ENCODE results near the gene IL22RA1. TPM values are rescaled to one million over a fixed set of nuclear protein-coding genes. Genes with fewer than 3 reads are reported as not detected.

The IL22RA1 gene
- polyA plus RNA-seq, 1 donor from 2014 or later = not detected

DNA sequence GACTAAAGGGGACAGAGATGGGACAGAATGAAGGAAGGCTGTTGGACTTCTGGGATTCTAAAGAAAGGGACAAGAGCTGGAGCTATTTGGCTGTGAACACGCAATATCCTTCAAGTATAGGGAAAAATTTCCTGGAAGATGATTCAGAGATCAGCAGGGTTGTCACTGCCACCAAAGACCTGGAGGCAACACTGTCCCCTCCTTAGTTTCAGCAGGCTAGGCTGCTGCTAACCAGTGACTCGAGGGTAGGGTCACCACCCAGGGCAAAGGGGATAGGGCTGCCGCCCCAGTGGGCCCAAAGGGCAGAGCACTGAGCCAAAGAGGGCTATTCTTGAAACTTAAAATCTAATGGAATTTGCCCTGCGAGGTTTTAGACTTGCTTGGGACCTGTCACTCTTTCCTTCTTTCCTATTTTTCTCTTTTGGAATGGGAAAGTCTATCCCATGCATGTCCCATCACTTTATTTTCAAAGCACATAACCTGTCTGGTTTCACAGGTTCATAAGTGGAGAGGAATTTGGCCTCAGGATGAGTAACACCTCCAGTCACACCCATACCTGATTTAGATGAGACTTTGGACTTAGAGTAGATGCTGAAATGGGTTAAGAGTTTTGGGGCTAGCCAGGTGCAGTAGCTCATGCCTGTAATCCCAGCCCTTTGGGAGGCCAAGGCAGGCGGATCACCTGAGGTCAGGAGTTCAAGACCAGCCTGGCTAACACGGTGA lies 32.3 kb upstream of the IL22RA1 start:
- Histone ChIP-seq H3K27me3 (ENCODE audit: insufficient read depth, low read depth, low read length) (no peaks in the 10 kb centered on the region), H3K79me2 (replicated peaks; ENCODE audit: insufficient read depth, low read length) (no peaks in the 10 kb centered on the region), H3K9ac (ENCODE audit: low read length) (no peak overlapping the region), H3K27ac (ENCODE audit: low read length) (no peak overlapping the region), H3F3A (ENCODE audit: insufficient read depth, low read length, poor library complexity, severe bottlenecking) (no peaks in the 10 kb centered on the region), H4K20me1 (ENCODE audit: insufficient read depth) (no peaks in the 10 kb centered on the region), H2AFZ (ENCODE audit: low read depth, low read length) (no peak overlapping the region), H3K4me3 (ENCODE audit: low read length) (no peak overlapping the region), H3K4me2 (ENCODE audit: low read length) (no peak overlapping the region), H3K9me2 (ENCODE audit: insufficient read depth, low read length) (no peaks in the 10 kb centered on the region), H3K9me3 (ENCODE audit: low read length) (peaks cover 3% of the 10 kb centered on the region), H3K36me3 (ENCODE audit: insufficient read depth, low read length) (no peaks in the 10 kb centered on the region)
- TF ChIP-seq EP300 (conservative IDR thresholded peaks at IDR 0.05; ENCODE audit: poor library complexity, severe bottlenecking) (no peak), MXI1 (conservative IDR thresholded peaks at IDR 0.05; ENCODE audit: poor library complexity, severe bottlenecking) (no peak), POLR2AphosphoS5 (IDR thresholded peaks at IDR 0.05) (no peak), TAF1 (IDR thresholded peaks at IDR 0.05; ENCODE audit: low read depth) (no peak), RAD21 (conservative IDR thresholded peaks at IDR 0.05) (no peak), EZH2 (IDR thresholded peaks at IDR 0.05; ENCODE audit: borderline replicate concordance, insufficient read depth, low read length, poor library complexity, severe bottlenecking) (no peak), SMC3 (conservative IDR thresholded peaks at IDR 0.05; ENCODE audit: poor library complexity) (no peak)
- TF ChIP-seq, protein P1, sequence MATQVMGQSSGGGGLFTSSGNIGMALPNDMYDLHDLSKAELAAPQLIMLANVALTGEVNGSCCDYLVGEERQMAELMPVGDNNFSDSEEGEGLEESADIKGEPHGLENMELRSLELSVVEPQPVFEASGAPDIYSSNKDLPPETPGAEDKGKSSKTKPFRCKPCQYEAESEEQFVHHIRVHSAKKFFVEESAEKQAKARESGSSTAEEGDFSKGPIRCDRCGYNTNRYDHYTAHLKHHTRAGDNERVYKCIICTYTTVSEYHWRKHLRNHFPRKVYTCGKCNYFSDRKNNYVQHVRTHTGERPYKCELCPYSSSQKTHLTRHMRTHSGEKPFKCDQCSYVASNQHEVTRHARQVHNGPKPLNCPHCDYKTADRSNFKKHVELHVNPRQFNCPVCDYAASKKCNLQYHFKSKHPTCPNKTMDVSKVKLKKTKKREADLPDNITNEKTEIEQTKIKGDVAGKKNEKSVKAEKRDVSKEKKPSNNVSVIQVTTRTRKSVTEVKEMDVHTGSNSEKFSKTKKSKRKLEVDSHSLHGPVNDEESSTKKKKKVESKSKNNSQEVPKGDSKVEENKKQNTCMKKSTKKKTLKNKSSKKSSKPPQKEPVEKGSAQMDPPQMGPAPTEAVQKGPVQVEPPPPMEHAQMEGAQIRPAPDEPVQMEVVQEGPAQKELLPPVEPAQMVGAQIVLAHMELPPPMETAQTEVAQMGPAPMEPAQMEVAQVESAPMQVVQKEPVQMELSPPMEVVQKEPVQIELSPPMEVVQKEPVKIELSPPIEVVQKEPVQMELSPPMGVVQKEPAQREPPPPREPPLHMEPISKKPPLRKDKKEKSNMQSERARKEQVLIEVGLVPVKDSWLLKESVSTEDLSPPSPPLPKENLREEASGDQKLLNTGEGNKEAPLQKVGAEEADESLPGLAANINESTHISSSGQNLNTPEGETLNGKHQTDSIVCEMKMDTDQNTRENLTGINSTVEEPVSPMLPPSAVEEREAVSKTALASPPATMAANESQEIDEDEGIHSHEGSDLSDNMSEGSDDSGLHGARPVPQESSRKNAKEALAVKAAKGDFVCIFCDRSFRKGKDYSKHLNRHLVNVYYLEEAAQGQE (IDR thresholded peaks at IDR 0.05; ENCODE audit: borderline replicate concordance) = no peak
- TF ChIP-seq, protein P2, sequence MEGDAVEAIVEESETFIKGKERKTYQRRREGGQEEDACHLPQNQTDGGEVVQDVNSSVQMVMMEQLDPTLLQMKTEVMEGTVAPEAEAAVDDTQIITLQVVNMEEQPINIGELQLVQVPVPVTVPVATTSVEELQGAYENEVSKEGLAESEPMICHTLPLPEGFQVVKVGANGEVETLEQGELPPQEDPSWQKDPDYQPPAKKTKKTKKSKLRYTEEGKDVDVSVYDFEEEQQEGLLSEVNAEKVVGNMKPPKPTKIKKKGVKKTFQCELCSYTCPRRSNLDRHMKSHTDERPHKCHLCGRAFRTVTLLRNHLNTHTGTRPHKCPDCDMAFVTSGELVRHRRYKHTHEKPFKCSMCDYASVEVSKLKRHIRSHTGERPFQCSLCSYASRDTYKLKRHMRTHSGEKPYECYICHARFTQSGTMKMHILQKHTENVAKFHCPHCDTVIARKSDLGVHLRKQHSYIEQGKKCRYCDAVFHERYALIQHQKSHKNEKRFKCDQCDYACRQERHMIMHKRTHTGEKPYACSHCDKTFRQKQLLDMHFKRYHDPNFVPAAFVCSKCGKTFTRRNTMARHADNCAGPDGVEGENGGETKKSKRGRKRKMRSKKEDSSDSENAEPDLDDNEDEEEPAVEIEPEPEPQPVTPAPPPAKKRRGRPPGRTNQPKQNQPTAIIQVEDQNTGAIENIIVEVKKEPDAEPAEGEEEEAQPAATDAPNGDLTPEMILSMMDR (IDR thresholded peaks at IDR 0.05; ENCODE audit: poor library complexity, severe bottlenecking) = no peak

DNA sequence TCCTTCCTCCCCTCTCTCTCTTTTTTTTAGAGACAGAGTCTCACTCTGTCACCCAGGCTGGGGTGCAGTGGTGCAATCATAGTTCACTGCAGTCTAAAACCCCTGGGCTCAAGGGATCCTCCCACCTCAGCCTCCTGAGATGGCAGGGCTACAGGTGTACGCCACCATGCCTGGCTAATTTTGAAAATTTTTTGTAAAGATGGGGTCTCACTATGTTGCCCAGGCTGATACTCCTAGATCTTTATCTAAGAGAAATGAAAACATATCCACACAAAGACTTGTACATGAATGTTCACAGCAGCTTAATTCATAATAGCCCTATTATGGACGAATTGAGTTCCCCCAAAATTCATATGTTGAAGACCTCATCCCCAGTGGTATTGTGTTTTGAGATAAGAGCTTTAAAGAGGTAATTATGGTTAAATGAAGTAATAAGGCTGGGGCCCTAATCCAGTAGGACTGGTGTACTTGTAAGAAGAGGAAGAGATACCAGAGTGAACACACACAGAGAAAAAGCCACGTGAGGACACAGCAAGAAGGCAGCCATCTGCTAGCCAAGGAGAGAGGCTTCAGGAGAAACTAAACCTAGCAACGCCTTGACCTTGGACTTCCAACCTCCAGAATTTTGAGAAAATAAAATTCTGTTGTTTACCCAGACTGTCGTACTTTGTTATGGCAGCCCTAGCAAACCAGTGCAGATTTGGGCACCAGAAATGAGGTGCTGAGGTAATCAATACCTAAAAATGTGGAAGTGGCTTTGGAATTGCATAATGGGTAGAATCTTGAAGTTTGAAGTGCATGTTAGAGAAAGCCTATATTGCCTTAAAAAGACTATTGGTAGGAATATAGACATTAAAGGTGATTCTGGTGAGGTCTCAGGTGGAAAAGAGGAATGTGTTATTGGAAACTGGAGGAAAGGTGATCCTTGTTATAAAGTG lies 31.0 kb upstream of the IL22RA1 start:
- no peaks in the 10 kb centered on the region for H3K9me2 ChIP-seq (ENCODE audit: insufficient read depth, low read length)
- no peaks in the 10 kb centered on the region for H4K20me1 ChIP-seq (ENCODE audit: insufficient read depth)
- H3K9ac ChIP-seq (ENCODE audit: low read length) = no peak overlapping the region
- H3K36me3 ChIP-seq (ENCODE audit: insufficient read depth, low read length) = no peaks in the 10 kb centered on the region
- H3K79me2 ChIP-seq (replicated peaks; ENCODE audit: insufficient read depth, low read length) = no peaks in the 10 kb centered on the region
- H3K27me3 ChIP-seq (ENCODE audit: insufficient read depth, low read depth, low read length) = no peaks in the 10 kb centered on the region
- no peak overlapping the region for H3K27ac ChIP-seq (ENCODE audit: low read length)
- H3K4me2 ChIP-seq (ENCODE audit: low read length) = no peak overlapping the region
- no peak overlapping the region for H2AFZ ChIP-seq (ENCODE audit: low read depth, low read length)
- no peaks in the 10 kb centered on the region for H3F3A ChIP-seq (ENCODE audit: insufficient read depth, low read length, poor library complexity, severe bottlenecking)
- peaks cover 3% of the 10 kb centered on the region for H3K9me3 ChIP-seq (ENCODE audit: low read length)
- TF ChIP-seq POLR2AphosphoS5 (IDR thresholded peaks at IDR 0.05) = no peak
- TF ChIP-seq, protein P2 (IDR thresholded peaks at IDR 0.05; ENCODE audit: poor library complexity, severe bottlenecking) = no peak
- no peak overlapping the region for H3K4me3 ChIP-seq (ENCODE audit: low read length)
